Activated T-helper 17 cell treated with anti-CD3 and anti-CD28 coated beads, Interleukin-2, amount 50 U/mL, for 72 hours (primary cell): Measurements from ENCODE around the gene HMCN1. TPM values are rescaled to one million over a fixed set of nuclear protein-coding genes. Genes with fewer than 3 reads are reported as not detected.
A peak's percentile ranks its signal among the peaks of the same experiment; 100 is the strongest.

Source experiments
- ATAC-seq: fragments of 150-1000 bp; cut with Tn5 transposase; replicated peaks from 2 replicates; pipeline ENCODE4 v1.10.0; 2021; ENCODE audit warnings: mild to moderate bottlenecking, moderate library complexity
- H3K27ac Mint-ChIP-seq: one replicate; pipeline ENCODE4 v1.8.0; 2022; ENCODE audit warnings: mixed read lengths
- H3K27me3 Mint-ChIP-seq: one replicate; pipeline ENCODE4 v1.8.0; 2022; ENCODE audit warnings: mixed read lengths
- H3K36me3 Mint-ChIP-seq: one replicate; pipeline ENCODE4 v1.8.0; 2022; ENCODE audit warnings: low read depth, mild to moderate bottlenecking, mixed read lengths
- H3K4me1 Mint-ChIP-seq: one replicate; pipeline ENCODE4 v1.8.0; 2022; ENCODE audit warnings: mixed read lengths
- H3K4me3 Mint-ChIP-seq: one replicate; pipeline ENCODE4 v1.8.0; 2022; ENCODE audit warnings: mild to moderate bottlenecking, mixed read lengths
- H3K9me3 Mint-ChIP-seq: one replicate; pipeline ENCODE4 v1.8.0; 2022; ENCODE audit warnings: mixed read lengths
- total RNA-seq, 2 donors: library from RNA; stranded (reverse); gene quantifications; one replicate each; pipeline ENCODE4 v1.2.3, GENCODE V29; 2022

Gene HMCN1
- total RNA-seq, 2 donors from 2014 or later: 0.06 to 1.2 TPM

DNA sequence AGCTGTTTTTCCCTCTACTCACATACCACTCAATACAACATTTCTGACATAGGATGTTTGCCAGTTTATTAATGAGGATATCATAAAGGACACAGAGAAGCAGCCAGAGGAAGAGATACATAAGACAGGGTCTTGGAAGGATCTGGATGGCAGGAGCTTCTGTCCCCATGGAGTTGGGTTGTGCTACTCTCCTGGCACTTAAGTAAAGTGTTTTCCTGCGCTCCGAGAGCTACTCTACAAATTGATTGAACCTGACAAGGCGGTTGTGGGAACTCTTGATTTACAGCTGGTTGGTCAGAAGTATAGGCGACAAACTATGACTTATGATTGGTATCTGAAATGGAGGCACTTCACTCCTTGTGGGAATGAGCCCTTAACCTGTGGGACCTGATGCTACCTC, 208.8 kb downstream of the HMCN1 start:
- ATAC-seq: no peak
- Mint-ChIP-seq H3K27ac (no peak overlapping the region), H3K27me3 (no peaks in the 10 kb centered on the region), H3K36me3 (no peaks in the 10 kb centered on the region), H3K9me3 (no peaks in the 10 kb centered on the region), H3K4me3 (no peak overlapping the region), H3K4me1 (no peaks in the 10 kb centered on the region)

DNA sequence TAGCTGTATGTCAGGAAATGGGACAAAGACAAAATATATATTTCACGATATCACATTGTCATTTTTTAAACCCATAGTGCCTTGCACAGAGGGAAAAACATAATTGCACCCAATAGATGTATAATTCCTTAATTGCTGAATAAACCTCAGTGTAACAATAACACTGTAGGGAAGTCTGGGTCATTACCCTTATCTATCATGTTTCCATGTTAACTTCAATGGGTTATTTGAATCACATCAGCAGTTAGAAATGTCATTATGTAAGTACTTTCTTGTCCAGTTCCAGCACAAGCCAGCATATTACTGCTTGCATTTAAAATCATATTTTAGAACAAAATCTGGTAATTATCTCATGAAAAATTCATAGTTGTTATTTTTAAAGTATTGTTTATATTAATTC, 222.7 kb downstream of the HMCN1 start:
- H3K27ac Mint-ChIP-seq: no peak overlapping the region

DNA sequence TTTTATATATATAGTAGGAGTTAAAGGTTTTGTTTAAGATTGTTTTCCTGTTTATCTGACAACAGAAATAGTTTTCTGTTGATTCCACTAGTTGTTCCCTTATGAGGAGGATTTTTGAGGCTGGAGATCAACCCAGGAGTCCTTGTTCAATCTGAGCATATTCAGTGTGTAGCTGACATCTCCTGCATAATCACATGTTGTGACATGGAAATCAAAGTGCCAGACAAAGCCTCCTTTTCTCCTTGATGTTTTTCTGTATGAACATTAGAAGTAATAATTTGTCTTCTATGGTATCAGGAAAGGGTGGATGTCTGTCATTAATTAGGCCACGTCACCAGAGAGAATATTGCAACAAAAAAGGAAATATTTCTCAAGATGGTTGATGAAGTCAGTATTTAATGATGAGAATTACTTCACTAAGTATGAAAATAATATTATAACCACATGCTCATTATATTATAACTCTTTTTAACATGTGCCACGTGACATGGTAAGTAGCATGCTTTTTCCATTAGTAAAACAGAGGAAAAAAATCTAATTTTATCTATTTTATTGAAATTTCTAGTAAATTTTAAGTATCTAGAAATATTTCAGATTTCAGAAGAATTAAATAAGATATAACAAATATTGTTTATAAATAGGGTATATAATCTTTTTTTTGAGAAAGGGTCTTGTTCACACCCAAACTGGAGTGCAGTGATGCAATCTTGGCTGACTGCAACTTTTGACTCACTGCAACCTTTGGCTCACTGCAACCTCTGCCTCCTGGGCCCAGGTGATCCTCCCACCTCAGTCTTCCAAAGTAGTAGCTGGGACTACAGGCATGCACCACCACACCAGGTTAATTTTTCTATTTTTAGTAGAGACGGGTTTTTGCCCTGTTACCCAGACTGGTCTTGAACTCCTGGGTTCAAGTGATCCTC, 223.5 kb downstream of the HMCN1 start:
- Mint-ChIP-seq H3K27me3 (peaks cover 8% of the 10 kb centered on the region), H3K9me3 (no peaks in the 10 kb centered on the region), H3K27ac (no peak overlapping the region), H3K36me3 (no peaks in the 10 kb centered on the region), H3K4me3 (no peak overlapping the region), H3K4me1 (no peaks in the 10 kb centered on the region)
- no peak for ATAC-seq

More for the DNA sequence above, 222.7 kb downstream of the HMCN1 start:
- peaks cover 11% of the 10 kb centered on the region for H3K27me3 Mint-ChIP-seq
- H3K4me3 Mint-ChIP-seq: no peak overlapping the region
- no peaks in the 10 kb centered on the region for H3K9me3 Mint-ChIP-seq
- ATAC-seq: no peak
- no peaks in the 10 kb centered on the region for H3K4me1 Mint-ChIP-seq
- H3K36me3 Mint-ChIP-seq: no peaks in the 10 kb centered on the region

DNA sequence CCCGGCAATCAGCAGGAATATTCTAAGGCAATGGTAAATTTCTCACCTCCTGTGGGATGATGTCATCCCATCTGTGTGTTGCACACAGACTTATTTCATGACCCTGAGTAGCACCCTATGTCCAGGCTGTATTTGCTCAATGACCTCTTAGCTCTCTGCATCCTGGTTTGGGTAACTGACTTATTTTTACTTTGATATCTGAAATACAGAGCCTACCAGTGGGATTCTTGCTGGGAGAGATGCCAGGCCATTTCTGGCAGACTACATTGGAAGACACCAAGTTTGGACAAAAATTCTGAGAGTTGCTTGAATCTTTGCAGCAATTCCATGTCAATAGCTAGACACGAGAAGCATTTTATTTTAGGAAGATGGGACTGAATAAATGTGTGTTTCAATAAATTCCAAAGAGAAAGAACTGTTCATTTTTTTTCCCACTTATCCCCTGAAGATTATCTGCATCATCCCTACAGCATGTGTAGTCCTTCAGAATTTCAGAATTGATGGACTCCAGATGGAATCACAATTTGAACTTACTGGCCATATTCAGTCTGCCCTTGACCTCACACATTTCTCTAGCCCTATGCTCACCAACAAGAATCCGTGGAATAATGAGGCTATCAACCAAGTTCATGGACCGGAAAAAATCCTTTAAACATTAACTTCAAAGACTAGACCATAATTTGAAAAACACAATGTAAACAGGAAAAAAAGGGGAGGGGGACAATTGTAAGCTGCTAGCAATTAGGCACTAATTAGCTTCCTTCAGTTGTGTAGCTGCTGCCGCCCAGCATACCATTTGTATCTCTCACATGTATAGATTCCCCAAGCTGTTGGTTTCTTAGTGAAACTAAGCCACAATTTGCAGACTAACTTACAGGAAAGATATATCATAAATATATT, 226.5 kb downstream of the HMCN1 start:
- no peak for ATAC-seq

DNA sequence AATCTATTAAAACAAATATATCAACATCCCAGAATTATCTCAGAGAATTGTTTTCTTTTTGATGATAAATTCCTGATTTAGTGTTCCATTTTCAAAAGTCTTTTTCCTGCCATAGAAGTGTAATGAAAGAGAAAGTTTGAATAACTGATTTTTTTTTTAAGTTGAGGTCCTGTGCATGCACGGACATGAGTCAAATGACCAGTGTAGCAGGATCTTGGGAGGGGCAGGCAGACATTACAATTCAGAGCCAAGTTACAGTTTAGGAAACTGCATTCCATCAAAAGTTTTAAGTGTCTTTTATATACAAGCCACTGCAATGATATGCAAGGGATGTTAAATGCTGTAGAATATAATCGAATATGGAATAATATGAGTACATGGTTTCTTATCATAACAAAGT, 227.5 kb downstream of the HMCN1 start:
- H3K27ac Mint-ChIP-seq: no peak overlapping the region
- no peaks in the 10 kb centered on the region for H3K36me3 Mint-ChIP-seq
- H3K9me3 Mint-ChIP-seq: no peaks in the 10 kb centered on the region
- no peak overlapping the region for H3K4me3 Mint-ChIP-seq
- ATAC-seq: no peak
- peaks cover 15% of the 10 kb centered on the region for H3K27me3 Mint-ChIP-seq
- no peaks in the 10 kb centered on the region for H3K4me1 Mint-ChIP-seq

More for the DNA sequence above, 226.5 kb downstream of the HMCN1 start:
- Mint-ChIP-seq H3K4me3 (no peak overlapping the region), H3K4me1 (no peaks in the 10 kb centered on the region), H3K27ac (no peak overlapping the region), H3K36me3 (no peaks in the 10 kb centered on the region), H3K27me3 (peaks cover 15% of the 10 kb centered on the region), H3K9me3 (no peaks in the 10 kb centered on the region)

DNA sequence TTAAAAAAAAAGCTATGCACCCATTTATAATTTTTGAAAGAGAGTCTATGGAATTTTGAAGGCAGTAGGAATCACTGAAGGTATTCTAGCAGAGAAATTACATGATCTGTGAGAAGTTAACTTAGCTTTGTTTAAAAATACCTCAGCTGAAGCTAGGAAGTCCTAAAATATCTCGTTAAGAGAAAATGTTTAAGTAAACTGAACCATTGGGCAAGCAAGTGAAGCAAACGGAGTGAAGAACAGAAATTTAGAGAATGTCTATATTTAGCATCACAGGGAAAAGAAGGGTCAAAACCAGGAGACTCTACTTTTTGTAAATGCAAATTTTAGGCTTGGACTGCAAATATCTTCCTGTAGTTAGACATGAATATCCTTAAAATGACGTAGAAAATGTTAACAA, 230.8 kb downstream of the HMCN1 start:
- H3K36me3 Mint-ChIP-seq: no peaks in the 10 kb centered on the region
- H3K9me3 Mint-ChIP-seq: no peaks in the 10 kb centered on the region
- no peaks in the 10 kb centered on the region for H3K4me1 Mint-ChIP-seq
- H3K27me3 Mint-ChIP-seq: peaks cover 15% of the 10 kb centered on the region
- no peak for ATAC-seq
- H3K27ac Mint-ChIP-seq: no peak overlapping the region
- H3K4me3 Mint-ChIP-seq: no peak overlapping the region

DNA sequence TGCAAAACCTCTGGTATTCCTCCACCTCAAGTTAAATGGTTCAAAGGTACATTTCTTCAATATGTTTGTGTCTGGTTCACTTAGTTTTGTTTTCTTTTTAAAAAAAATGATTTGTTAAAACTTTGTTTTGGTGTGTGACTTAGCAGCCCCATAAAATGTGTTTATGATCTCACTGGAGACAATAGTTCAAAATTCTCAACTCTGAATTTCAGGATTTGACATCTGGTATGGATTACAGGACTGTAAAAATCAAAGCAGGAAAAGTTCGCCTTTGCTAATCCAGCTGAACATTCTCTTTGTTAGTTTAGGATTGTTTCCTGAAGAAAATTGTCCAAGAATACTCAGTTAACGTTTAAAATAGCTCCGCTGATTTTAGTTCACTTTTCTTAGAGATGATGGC, 231.7 kb downstream of the HMCN1 start:
- Mint-ChIP-seq H3K4me1 (no peaks in the 10 kb centered on the region), H3K4me3 (no peak overlapping the region), H3K27me3 (peaks cover 12% of the 10 kb centered on the region), H3K27ac (no peak overlapping the region), H3K9me3 (no peaks in the 10 kb centered on the region), H3K36me3 (no peaks in the 10 kb centered on the region)
- ATAC-seq: no peak

DNA sequence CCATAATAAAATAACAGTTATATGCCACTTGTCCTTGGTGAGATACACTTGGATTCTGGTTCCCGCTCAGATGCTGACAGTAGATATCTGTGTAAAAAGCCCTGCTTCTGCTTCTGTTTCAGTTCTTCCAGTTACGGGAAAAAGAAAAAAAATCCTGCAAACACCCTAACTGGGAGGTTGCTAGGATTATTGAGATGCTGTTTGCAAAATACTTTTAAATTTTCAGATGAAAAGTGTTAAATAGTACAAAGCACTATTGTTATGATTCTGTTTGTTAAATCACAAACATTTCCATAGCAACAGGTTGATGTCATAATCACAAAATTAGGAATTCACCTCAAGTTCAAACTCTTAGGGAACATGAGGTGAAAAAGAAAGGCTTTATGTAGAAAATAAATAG, 232.3 kb downstream of the HMCN1 start:
- no peaks in the 10 kb centered on the region for H3K36me3 Mint-ChIP-seq

DNA sequence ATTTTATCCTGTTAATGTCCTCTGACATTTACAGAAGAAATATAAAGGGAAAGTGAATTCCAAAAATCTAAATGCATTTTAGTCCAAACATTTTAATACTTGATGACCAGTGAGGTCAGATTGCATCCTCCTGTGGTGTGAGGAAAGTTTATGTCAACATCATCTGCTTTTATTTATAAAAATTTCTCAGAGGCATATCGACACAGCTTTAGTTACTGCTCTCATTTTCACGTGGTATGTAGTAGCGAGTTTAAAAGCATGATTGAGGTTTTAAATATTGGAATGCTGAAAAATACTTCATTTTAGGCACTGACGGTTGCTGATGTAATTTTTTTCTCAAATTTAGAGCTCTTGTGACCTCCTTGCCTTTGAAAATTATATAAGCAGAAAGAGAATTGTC, 234.8 kb downstream of the HMCN1 start:
- H3K9me3 Mint-ChIP-seq: no peaks in the 10 kb centered on the region
- peaks cover 12% of the 10 kb centered on the region for H3K27me3 Mint-ChIP-seq
- ATAC-seq: no peak
- no peaks in the 10 kb centered on the region for H3K4me1 Mint-ChIP-seq
- H3K36me3 Mint-ChIP-seq: no peaks in the 10 kb centered on the region
- H3K27ac Mint-ChIP-seq: no peak overlapping the region
- no peak overlapping the region for H3K4me3 Mint-ChIP-seq

More for the DNA sequence above, 232.3 kb downstream of the HMCN1 start:
- H3K4me3 Mint-ChIP-seq: no peak overlapping the region
- no peaks in the 10 kb centered on the region for H3K9me3 Mint-ChIP-seq
- H3K4me1 Mint-ChIP-seq: no peaks in the 10 kb centered on the region
- no peak overlapping the region for H3K27ac Mint-ChIP-seq
- no peak for ATAC-seq
- peaks cover 12% of the 10 kb centered on the region for H3K27me3 Mint-ChIP-seq

DNA sequence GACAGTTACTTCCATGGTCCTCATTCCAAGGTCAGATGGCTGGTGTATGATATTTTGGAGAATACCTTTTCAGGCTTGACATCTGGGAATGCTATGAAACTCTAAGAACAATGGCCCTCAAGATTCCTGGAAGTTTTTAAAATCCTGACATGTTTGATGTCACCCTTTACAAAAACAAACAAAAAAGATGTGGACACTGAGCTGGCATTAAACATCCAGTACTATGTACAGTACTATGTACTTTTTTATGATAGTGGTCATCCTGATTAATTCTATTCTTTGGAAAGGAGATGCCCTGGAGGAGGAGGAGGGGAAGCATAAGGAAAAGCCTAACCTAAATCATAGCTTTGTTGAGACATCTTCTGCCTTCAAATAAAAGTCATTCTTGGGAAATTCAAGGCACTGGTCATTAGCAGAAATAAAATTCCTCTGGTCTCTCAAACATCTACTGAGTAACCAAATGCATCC, 235.4 kb downstream of the HMCN1 start:
- H3K9me3 Mint-ChIP-seq: no peaks in the 10 kb centered on the region
- H3K27ac Mint-ChIP-seq: no peak overlapping the region
- no peaks in the 10 kb centered on the region for H3K36me3 Mint-ChIP-seq
- peaks cover 10% of the 10 kb centered on the region for H3K27me3 Mint-ChIP-seq
- no peak for ATAC-seq
- H3K4me3 Mint-ChIP-seq: no peak overlapping the region
- H3K4me1 Mint-ChIP-seq: no peaks in the 10 kb centered on the region

DNA sequence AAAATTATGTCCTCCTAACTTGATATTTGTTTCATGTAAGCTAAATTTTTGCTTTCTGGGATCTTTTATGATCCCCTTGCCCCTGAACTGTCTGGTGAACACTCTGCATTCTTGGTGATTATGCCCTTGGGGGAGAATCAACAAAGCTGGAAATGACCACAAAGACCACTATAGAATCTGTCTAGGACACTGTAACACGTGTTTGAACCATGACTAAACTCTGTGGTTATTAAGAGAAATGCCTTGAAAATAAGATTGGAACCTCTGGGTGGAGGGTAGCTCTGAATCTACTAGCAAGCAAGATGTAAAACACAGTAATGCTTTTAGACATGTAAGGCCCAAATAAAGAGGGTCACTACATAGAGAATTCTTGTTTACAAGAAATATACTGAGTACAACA, 237.5 kb downstream of the HMCN1 start:
- H3K4me3 Mint-ChIP-seq: no peak overlapping the region
- no peaks in the 10 kb centered on the region for H3K4me1 Mint-ChIP-seq
- H3K9me3 Mint-ChIP-seq: no peaks in the 10 kb centered on the region
- ATAC-seq: no peak
- no peaks in the 10 kb centered on the region for H3K36me3 Mint-ChIP-seq
- no peak overlapping the region for H3K27ac Mint-ChIP-seq
- peaks cover 12% of the 10 kb centered on the region for H3K27me3 Mint-ChIP-seq

DNA sequence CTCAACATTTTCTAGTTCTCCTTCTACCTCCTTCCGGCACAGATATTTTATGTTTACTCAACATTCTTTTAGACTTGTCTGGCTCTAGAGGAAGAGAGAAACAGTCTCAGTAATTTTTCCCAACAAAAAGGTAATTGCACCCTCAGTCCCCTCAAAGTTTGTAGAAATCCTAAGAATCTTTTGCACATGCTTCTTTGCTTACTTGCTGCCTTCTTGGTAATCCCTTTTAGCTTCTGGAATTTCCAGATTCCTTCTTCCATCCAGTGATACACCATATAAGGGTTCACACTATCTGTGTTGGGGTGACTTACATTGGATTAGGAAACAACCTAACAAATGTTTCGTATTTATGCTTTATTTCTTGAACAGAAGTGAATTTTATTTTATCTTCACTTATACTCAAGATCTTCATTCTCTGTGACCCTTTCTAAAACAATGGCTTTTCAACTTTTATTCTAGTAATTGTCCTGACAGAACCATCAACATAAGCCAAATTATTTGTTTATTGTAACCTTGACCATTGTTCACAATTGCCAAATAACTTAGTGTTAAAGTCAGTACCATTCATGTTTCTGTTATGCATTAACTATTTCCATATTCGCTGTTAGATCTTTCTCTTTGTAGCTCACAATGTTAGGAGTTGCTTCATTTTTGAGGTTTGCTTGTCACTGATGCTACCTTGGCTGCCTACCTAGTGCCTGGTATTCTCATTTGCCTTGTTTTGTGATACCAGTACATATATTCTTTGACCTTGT, 238.1 kb downstream of the HMCN1 start:
- ATAC-seq: no peak

DNA sequence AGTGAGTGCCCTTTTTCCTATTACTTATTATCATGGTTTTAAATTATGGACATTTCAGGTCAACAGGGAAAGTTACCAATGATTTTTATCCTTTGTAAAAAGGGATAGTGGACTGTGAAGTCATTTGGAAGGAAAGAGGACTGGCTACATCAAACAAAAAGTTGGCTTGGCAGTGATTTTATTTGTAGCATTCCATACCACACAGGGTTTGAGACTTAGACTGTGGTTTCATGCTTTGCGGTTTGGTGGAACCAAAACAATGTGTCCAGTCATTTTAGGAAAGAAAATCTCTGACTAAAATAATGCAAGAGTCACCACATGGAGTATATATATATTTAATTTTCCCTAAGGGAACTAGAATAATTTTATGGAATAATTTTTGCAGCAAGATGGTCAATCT, 239.5 kb downstream of the HMCN1 start:
- no peaks in the 10 kb centered on the region for H3K36me3 Mint-ChIP-seq
- H3K4me1 Mint-ChIP-seq: no peaks in the 10 kb centered on the region
- H3K9me3 Mint-ChIP-seq: no peaks in the 10 kb centered on the region
- H3K27me3 Mint-ChIP-seq: peaks cover 12% of the 10 kb centered on the region
- peak; percentile 14 for ATAC-seq
- H3K27ac Mint-ChIP-seq: no peak overlapping the region
- H3K4me3 Mint-ChIP-seq: no peak overlapping the region

More for the DNA sequence above, 238.1 kb downstream of the HMCN1 start:
- no peak overlapping the region for H3K4me3 Mint-ChIP-seq
- peaks cover 12% of the 10 kb centered on the region for H3K27me3 Mint-ChIP-seq
- no peak overlapping the region for H3K27ac Mint-ChIP-seq
- H3K4me1 Mint-ChIP-seq: no peaks in the 10 kb centered on the region
- no peaks in the 10 kb centered on the region for H3K36me3 Mint-ChIP-seq
- H3K9me3 Mint-ChIP-seq: no peaks in the 10 kb centered on the region
